Activated CD4-positive, alpha-beta T cell treated with anti-CD3 and anti-CD28 coated beads for 4 hours (primary cell): ENCODE data around the gene DUSP22.
"Not testable (repeated sequence)": the region's sequence is repeated elsewhere in the genome, so short reads cannot be mapped to it uniquely, and the experiment has no call there.

ENCODE experiments used
- DNase-seq, 2 donors: peaks; one replicate each; pipeline ENCODE4 v3.0.0-alpha.2; 2020

The DUSP22 gene

GRCh38 chr6:280775-281468 is 11.4 kb upstream of the DUSP22 start:
- DNase-seq = no peak

DNA sequence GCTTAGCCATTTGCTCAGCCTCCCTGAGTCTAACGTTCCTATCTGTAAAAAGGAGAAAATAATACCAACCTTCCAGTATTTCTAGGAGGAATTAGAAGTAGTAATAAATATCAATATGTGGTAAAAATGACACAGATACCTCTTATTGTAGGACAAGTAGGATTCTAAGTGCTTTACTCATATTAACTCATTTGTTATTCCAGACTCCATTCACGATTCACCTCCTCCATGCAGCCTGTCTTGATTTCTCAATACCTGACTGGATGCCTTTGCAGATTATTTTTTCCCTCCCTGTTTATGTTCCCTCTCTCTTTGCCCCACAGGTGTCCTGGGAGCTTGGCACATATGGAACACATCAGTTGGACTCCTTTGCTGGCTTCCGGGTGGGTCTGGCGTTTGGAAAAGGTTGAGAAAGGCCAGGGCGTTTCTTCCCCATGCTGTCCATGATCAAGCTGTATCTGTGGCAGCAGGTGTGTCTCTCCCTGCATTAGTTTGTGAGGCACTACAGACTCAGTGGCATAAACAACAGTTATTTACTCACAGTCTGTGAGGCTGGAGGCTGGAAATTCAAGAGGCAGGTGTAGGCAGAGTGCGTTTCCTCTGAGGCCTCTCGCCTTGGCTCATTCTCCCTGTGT is 10.7 kb upstream of the DUSP22 start:
- no peak for DNase-seq

DNA sequence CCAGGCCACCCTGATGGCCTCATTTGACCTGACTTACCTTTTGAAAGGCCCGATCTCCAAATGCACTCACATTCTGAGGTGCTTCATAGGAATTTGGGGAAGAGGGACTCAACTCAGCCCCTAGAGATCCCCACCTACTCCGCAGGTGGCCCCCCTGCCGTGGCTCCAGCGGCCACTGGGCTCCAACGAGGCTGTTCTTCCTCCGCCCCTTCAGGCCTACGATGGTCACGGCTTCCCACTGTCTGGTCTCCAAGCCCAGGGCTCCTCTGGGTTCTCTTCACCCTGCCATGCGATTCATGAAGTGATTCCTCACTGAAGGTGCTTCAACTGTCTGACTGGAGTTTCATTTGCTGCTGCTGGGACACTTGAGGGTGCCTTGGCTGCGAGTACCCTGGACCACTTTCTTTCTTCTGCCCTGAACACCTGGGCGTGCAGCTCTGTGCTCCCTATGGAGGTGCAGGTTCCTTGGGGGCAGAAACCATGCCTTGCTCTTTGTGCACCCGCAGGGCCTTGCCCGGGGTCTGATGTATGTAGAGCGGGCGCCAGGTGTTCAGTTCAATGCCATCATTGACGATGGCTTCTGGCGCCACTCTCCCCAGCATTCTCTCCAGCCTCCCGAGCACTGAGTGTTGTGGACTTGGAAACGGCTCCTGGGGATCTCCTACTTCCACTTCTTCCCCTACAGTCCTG is 10.0 kb upstream of the DUSP22 start:
- no peak for DNase-seq

- DNase-seq = no peak
Observed at GRCh38 chr6:282867-283416, 9.3 kb upstream of the DUSP22 start.

DNA sequence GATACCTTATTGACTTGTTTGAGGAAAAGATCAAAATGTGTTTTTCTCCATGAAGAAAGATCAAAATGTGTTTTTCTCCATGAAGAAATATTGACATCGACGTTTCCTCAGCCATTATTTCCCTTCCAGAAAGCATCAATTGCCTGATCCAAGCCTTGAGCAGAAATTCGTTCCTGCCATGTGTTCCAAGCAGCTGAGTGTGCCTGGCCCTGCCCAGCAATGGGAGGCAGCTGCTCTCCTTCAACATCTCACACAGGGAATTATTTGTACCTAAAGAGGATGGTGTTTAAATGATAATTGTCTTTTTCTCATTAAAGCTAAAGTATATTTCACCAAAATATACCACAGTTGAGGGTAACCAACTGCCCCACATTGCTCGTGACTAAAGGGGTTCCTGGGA is 7.8 kb upstream of the DUSP22 start:
- DNase-seq = no peak

- no peak for DNase-seq
Observed at GRCh38 chr6:285030-285771, 7.1 kb upstream of the DUSP22 start.

DNA sequence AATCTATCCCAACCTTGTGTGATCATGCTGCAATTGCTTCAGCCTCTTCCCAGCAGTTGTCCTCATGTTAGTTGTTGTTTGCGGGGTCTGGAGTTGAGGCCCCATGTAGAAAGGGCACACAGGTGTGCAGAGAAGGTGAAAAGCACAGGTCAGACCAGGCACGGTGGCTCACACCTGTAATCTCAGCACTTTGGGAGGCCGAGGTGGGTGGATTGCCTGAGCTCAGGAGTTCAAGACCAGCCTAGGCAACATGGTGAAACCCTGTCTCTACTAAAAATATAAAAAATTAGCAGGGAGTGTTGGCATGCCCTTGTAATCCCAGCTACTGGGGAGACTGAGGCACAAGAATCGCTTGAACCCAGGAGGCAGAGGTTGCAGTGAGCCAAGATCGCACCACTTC is 6.4 kb upstream of the DUSP22 start:
- not testable (repeated sequence) for DNase-seq

- no peak for DNase-seq
Observed at GRCh38 chr6:286681-287488, 5.4 kb upstream of the DUSP22 start.

DNA sequence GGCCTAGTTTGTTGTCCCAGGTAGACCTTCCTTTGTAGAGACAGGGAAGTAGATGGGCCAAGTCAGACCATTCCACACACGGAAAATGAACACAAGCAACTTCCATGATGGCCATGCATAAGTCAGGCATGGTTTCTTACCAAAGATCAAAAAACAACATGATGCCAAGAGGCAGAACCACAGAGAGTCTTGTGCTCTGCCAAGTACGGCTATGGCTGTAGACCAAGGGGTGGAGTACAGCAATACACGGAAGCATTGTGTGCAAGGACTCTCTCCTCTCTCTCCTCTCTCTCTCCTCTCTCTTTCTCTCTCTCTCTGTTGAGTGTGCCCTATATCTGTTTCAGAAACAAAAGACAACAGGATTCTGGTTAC is 4.8 kb upstream of the DUSP22 start:
- no peak for DNase-seq

DNA sequence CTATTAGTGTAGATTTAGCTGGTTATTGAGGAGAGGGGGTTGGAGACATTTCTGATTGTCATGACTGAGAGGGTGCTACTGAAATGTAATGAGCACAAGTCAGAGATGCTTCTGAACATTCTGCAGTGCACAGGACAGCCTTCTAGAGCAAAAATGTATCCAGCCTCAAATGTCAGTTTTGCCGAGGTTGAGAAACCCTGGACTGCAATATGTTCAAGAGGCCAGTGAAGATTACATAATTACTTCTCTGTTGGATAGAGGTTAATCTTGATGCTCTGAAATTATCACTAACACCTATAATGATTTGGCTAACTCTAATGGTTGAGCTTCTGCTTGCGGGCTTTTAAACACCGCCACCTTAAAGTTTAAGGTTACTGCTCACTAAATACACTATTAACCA is 3.4 kb upstream of the DUSP22 start:
- DNase-seq = no peak

- no peak for DNase-seq
Observed at GRCh38 chr6:290111-290922, 2.0 kb upstream of the DUSP22 start.

- no peak for DNase-seq
Observed at GRCh38 chr6:291204-291696, 1.0 kb upstream of the DUSP22 start.

- peak; percentile 79 to 85 for DNase-seq
Observed at GRCh38 chr6:292506-293192, 362 bp downstream of the DUSP22 start.

DNA sequence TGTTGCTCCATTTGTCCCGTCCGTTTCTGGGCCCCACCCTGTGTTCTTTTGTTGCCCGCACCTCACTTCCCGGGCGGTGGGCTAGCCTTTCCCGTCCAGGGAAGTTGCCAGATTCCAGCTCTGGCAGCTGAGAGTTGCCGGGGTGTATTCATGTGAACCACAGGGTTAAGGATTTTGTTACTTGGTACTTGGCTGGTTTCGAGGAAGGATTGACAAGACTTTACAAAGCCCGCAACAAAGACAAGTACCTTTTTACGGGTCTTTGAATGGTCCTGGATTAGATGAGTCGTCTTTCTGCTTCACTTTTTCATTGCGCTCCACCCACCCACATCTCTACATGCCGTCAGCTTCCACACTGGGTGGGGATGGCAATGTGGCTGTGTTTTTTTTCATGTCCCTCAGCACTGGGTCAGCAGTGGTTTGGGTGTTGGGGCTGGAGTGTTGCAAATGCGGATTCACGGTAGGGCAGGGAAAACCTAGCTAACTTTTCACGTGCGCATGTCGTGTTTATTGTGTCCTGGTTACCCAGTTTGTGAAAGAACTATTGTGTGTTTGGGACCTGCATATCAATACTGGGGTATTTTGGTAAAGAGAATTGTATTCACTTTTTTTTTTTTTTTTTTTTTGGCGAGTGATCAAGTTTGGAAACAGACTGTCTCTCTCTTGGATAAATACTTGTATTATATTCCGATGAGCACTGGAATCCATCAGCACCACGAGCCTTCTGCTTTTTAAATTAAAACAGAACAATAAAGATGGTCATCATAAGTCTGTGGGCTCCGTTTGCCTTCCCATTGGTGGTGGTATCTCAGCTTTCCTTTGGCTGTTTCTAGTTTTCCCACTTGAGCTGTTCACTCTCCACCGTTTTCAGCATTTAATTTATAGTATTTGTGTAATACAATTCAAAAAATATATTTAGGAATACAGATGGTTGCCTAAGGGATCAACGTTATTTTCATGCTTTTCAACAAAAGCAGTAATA is 1.2 kb downstream of the DUSP22 start:
- peak; percentile 49 to 56 for DNase-seq

DNA sequence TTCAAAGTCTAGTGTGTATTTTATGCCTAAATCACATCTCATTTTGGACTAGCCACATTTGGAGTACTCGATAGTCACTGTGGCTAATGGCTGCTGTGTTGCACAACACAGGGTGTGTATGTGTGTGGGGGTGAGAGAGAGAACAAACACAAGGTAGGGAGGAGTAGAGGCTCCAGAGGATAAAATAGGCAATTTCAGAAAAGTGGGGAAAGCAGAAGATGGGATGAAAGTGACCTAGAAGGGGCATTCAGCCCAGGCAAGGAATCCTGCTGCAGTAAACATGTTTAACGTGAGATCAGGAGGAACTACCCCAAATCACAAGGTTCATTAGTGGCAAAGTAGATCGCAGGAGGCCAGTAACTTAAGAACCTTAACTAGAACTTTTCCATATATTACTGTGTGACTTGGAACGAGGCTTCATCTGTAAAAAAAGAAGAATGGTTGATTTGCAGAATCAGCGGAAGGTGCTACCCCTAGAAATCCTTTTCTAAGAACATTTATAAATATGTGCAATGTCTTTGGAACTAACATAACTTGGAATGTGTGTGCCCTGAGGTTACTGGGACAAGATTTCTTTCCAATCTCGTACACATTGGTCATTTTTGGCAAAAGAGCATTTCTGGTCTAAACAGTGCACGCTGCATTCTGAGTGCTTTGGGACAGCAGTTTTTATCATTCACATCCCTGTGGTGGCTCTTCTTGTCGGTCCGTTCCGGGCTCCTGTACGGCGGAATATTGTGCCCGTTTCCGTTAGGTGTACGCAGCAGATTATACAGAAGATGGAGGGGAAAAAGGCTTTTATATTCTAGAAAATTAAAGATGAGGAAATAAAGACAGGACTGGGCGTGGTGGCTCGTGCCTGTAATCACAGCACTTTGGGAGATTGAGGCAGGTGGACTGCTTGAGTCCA is 2.6 kb downstream of the DUSP22 start:
- no peak for DNase-seq

GRCh38 chr6:296151-297122 is 4.2 kb downstream of the DUSP22 start:
- DNase-seq = no peak
